Mesendoderm (in vitro differentiated cells): ENCODE data around the gene RABEP2. TPM values are rescaled to one million over a fixed set of nuclear protein-coding genes. Genes with fewer than 3 reads are reported as not detected.
"Not testable (repeated sequence)": the region's sequence is repeated elsewhere in the genome, so short reads cannot be mapped to it uniquely, and the experiment has no call there.

ENCODE experiments used
- DNase-seq: peaks from one replicate; pipeline ENCODE4 v3.0.0; 2013
- H2AK5ac ChIP-seq: 2 replicates; pipeline ENCODE4 v1.6.1; 2013; ENCODE audit warnings: low read length, inconsistent platforms
- H2BK120ac ChIP-seq: 2 replicates; pipeline ENCODE4 v1.6.1; 2013; ENCODE audit warnings: low read depth, mild to moderate bottlenecking, low read length, moderate library complexity, mixed read lengths
- H2BK15ac ChIP-seq: replicated peaks from 2 replicates; pipeline ENCODE4 v1.6.1; 2013; ENCODE audit warnings: low read depth, mild to moderate bottlenecking, moderate library complexity
- H2BK5ac ChIP-seq: 2 replicates; pipeline ENCODE4 v1.6.1; 2013; ENCODE audit warnings: low read length, inconsistent platforms
- H3K18ac ChIP-seq: 2 replicates; pipeline ENCODE4 v1.6.1; 2013; ENCODE audit warnings: mild to moderate bottlenecking, low read length, mixed read lengths
- H3K23ac ChIP-seq: one replicate; pipeline ENCODE4 v1.6.1; 2013; ENCODE audit warnings: low read length
- H3K27ac ChIP-seq: 2 replicates; pipeline ENCODE4 v1.5.1; 2013; ENCODE audit warnings: low read depth, mild to moderate bottlenecking, inconsistent platforms, low read length, moderate library complexity
- H3K27me3 ChIP-seq: 2 replicates; pipeline ENCODE4 v1.6.1; 2013; ENCODE audit warnings: low read length, control low read depth, mild to moderate bottlenecking, inconsistent platforms; ENCODE audit not compliant: insufficient read depth, poor library complexity
- H3K36me3 ChIP-seq: 2 replicates; pipeline ENCODE4 v1.6.1; 2013; ENCODE audit warnings: low read length, inconsistent platforms; ENCODE audit not compliant: control insufficient read depth, insufficient read depth
- H3K4ac ChIP-seq: one replicate; pipeline ENCODE4 v1.6.1; 2013; ENCODE audit warnings: low read depth, mild to moderate bottlenecking, low read length, moderate library complexity
- H3K4me1 ChIP-seq: 2 replicates; pipeline ENCODE4 v1.6.1; 2013; ENCODE audit warnings: low read depth, low read length, inconsistent platforms; ENCODE audit not compliant: control insufficient read depth
- H3K4me2 ChIP-seq: 2 replicates; pipeline ENCODE4 v1.6.1; 2013; ENCODE audit warnings: low read length
- H3K4me3 ChIP-seq: 2 replicates; pipeline ENCODE4 v1.5.1; 2013; ENCODE audit warnings: mild to moderate bottlenecking, low read length
- H3K56ac ChIP-seq: one replicate; pipeline ENCODE4 v1.6.1; 2013; ENCODE audit warnings: low read length
- H3K79me1 ChIP-seq: 2 replicates; pipeline ENCODE4 v1.6.1; 2013; ENCODE audit warnings: low read length, inconsistent platforms
- H3K79me2 ChIP-seq: 2 replicates; pipeline ENCODE4 v1.6.1; 2013; ENCODE audit warnings: mild to moderate bottlenecking, low read length; ENCODE audit not compliant: control insufficient read depth, insufficient read depth
- H3K9ac ChIP-seq: 2 replicates; pipeline ENCODE4 v1.6.1; 2013; ENCODE audit warnings: low read length, inconsistent platforms
- H4K5ac ChIP-seq: one replicate; pipeline ENCODE4 v1.6.1; 2013; ENCODE audit warnings: low read length
- H4K8ac ChIP-seq: one replicate; pipeline ENCODE4 v1.6.1; 2013; ENCODE audit warnings: low read depth, mild to moderate bottlenecking, control low read depth, low read length, moderate library complexity
- WGBS: extraction: QIAGEN DNeasy Blood & Tissue Kit; methylation state at CpG from one replicate; pipeline ENCODE4 v1.1.7; 2013; ENCODE audit warnings: low lambda C conversion rate, missing lambda C conversion rate; ENCODE audit not compliant: insufficient coverage; ENCODE audit errors: extremely low coverage; 5-methylcytosine and 5-hydroxymethylcytosine counted together
- polyA plus RNA-seq, 2 experiments: library from polyadenylated mRNA; stranded (reverse); fragments of 200-250 nt; gene quantifications; one replicate each; pipeline ENCODE4 v1.2.3, GENCODE V29; 2013

Gene RABEP2, protein sequence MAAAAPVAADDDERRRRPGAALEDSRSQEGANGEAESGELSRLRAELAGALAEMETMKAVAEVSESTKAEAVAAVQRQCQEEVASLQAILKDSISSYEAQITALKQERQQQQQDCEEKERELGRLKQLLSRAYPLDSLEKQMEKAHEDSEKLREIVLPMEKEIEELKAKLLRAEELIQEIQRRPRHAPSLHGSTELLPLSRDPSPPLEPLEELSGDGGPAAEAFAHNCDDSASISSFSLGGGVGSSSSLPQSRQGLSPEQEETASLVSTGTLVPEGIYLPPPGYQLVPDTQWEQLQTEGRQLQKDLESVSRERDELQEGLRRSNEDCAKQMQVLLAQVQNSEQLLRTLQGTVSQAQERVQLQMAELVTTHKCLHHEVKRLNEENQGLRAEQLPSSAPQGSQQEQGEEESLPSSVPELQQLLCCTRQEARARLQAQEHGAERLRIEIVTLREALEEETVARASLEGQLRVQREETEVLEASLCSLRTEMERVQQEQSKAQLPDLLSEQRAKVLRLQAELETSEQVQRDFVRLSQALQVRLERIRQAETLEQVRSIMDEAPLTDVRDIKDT
- 7.2 TPM for polyA plus RNA-seq (2013, experiment 1 of 2)
- polyA plus RNA-seq (2013, experiment 2 of 2) = 6.6 TPM

DNA sequence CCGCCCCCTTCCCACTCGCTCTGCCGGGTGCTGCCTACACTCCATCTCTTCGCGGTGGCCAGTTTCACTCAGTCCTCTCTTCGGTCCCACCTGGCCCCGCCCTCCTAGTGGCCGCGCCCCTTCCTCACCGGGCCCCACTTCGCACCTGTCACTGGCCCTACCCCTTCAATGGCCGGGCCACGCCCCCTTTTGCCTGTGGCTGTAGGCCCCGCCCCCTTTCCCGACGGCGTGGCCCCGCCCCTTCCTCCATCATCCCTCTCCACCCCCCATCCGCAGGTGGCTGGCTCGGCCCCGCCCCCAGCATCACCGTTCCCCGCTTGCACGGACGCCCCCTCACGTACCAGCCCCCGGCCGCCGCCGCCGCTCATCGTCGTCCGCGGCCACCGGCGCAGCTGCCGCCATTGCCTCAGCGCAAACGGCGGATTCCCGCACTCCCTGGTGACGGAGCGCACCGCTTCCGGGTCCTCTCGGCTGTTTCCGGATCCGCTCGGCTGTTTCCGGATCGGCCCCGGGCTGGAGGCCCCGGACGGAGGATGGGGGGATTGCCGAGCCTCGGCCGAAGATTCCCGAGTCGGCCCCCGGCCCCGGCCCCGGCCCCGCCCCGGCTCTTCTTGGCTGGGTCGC is at the start of gene RABEP2:
TSS of gene RABEP2 (minus strand) at position 477 of the 624 bp plus-strand sequence. CDS start at position 402, 75 bp downstream.
- peak; percentile 97 for DNase-seq
- peak within 1 kb of the TSS; percentile 99 for H3K27ac ChIP-seq

DNA sequence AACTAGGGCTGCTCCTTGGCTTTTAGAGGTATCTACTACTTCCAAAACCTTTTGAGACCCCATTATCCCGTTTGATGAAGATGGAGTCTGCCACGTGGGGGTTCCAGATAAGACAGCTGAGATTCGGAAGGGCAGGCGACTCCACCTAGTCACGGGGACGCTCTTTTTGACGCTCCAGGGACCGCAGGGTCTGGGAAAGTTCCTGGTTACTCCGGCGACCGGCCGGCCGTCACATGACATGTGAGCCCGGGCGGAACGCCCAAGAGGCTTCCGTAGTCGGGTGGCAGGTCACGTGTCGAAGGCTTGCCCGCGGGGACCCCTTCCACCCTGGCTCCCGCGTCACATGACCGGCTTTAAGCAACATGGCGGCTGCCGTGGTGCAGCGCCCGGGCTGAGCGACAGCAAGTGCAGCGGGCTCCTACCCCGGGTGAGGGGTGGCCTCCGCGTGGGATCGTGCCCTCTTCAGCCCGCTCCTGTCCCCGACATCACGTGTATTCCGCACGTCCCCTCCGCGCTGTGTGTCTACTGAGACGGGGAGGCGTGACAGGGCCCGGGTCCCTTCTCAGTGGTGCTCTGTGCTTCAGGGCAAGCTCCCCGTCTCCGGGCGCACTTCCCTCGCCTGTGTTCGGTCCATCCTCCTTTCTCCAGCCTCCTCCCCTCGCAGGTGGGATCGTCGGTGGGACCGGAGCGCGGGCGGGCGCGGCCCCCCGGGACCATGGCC is 49.6 kb upstream of the RABEP2 start, which contains the start of gene SPNS1:
TSS of gene SPNS1 (plus strand) at position 342 of the 721 bp plus-strand sequence. CDS start at position 716, 374 bp downstream.
- Histone ChIP-seq H2AK5ac (no peak within 1 kb of the TSS), H3K4ac (peak within 1 kb of the TSS; percentile 44), H3K23ac (no peak within 1 kb of the TSS), H3K79me1 (peaks cover 6% of the 10 kb centered on the region), H3K9ac (peak within 1 kb of the TSS; percentile 90), H4K8ac (peak within 1 kb of the TSS; percentile 7), H3K79me2 (no peaks in the 10 kb centered on the region), H2BK15ac (no peak within 1 kb of the TSS), H3K4me3 (peak within 1 kb of the TSS; percentile 99), H3K4me2 (peak within 1 kb of the TSS; percentile 100), H3K56ac (peak within 1 kb of the TSS; percentile 97), H3K36me3 (no peaks in the 10 kb centered on the region), H2BK120ac (no peak within 1 kb of the TSS), H3K18ac (peak within 1 kb of the TSS; percentile 43), H4K5ac (peak within 1 kb of the TSS; percentile 91), H3K27ac (peak within 1 kb of the TSS; percentile 83), H3K4me1 (no peaks in the 10 kb centered on the region), H2BK5ac (peak within 1 kb of the TSS; percentile 17), H3K27me3 (no peaks in the 10 kb centered on the region)
- DNase-seq = peak; percentile 98
- WGBS = no CpG with 5 or more reads among the region's 60 CpGs

More for the DNA sequence above, at the start of gene RABEP2:
- no CpG with 5 or more reads among the region's 66 CpGs for WGBS
- peak within 1 kb of the TSS; percentile 57 for H3K18ac ChIP-seq
- peak within 1 kb of the TSS; percentile 78 for H4K8ac ChIP-seq
- no peaks in the 10 kb centered on the region for H3K79me2 ChIP-seq
- H3K27me3 ChIP-seq = no peaks in the 10 kb centered on the region
- no peak within 1 kb of the TSS for H4K5ac ChIP-seq
- H3K4me1 ChIP-seq = no peaks in the 10 kb centered on the region
- peak within 1 kb of the TSS; percentile 82 for H3K4me3 ChIP-seq
- peak within 1 kb of the TSS; percentile 98 for H3K56ac ChIP-seq
- no peaks in the 10 kb centered on the region for H3K36me3 ChIP-seq
- peaks cover 2% of the 10 kb centered on the region for H3K79me1 ChIP-seq
- no peak within 1 kb of the TSS for H2BK15ac ChIP-seq
- peak within 1 kb of the TSS; percentile 98 for H3K23ac ChIP-seq
- no peak within 1 kb of the TSS for H2AK5ac ChIP-seq
- peak within 1 kb of the TSS; percentile 99 for H3K9ac ChIP-seq
- H2BK120ac ChIP-seq = no peak within 1 kb of the TSS
- peak within 1 kb of the TSS; percentile 84 for H2BK5ac ChIP-seq
- peak within 1 kb of the TSS; percentile 97 for H3K4me2 ChIP-seq
- H3K4ac ChIP-seq = peak within 1 kb of the TSS; percentile 46

DNA sequence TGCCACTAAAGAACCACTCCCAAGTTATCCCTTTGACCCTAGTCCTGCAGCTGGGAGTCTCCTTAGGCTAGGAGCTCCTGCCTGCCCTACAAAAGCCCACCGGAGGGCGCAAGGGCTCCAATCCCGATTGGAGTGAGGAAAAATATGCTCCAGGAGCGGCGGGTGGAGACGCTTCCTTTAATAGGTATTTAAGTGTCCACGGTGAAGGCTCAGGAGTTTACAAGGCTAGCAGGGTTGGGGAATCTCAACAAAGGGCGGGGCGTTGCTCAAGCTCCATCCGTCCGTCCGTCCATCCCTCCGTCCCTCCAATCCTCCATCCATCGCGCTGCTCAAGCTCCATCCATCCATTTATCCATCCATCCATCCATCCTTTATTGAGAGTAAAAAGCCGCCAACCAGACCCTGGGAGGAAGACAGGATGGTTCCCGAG is 49.0 kb upstream of the RABEP2 start:
- peak overlapping the region; percentile 7 for H4K8ac ChIP-seq
- H2BK120ac ChIP-seq = no peak overlapping the region
- peak; percentile 85 for DNase-seq
- H3K4me2 ChIP-seq = peak overlapping the region; percentile 100
- peak overlapping the region; percentile 17 for H2BK5ac ChIP-seq
- H3K56ac ChIP-seq = peak overlapping the region; percentile 90
- H3K18ac ChIP-seq = peak overlapping the region; percentile 43
- peak overlapping the region; percentile 83 for H3K27ac ChIP-seq
- H3K4ac ChIP-seq = peak overlapping the region; percentile 44
- H3K79me1 ChIP-seq = peaks cover 6% of the 10 kb centered on the region
- H3K27me3 ChIP-seq = no peaks in the 10 kb centered on the region
- WGBS = no CpG with 5 or more reads among the region's 17 CpGs
- no peak overlapping the region for H2AK5ac ChIP-seq
- H3K4me3 ChIP-seq = peak overlapping the region; percentile 71
- H3K79me2 ChIP-seq = no peaks in the 10 kb centered on the region
- H3K36me3 ChIP-seq = no peaks in the 10 kb centered on the region
- peak overlapping the region; percentile 80 for H3K9ac ChIP-seq
- no peaks in the 10 kb centered on the region for H3K4me1 ChIP-seq
- no peak overlapping the region for H2BK15ac ChIP-seq
- H3K23ac ChIP-seq = no peak overlapping the region
- H4K5ac ChIP-seq = peak overlapping the region; percentile 91

DNA sequence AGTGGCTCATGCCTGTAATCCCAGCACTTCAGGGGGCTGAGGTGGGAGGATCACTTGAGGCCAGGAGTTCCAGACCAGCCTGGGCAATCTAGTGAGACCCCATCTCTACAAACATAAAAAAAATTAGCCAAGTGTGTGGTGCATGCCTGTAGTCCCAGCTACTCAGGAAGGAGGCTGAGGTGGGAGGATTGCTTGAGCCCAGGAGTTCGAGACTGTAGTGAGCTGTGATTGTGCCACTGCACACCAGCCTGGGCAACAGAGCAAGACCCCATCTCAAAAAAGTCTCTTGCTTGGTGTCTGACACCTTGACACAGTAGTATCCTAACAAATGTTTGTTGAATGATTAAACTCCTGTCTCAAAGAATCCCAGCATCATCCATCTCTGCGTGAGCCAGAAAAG is 44.7 kb upstream of the RABEP2 start:
- H3K36me3 ChIP-seq, H3K4me2 ChIP-seq, H2BK5ac ChIP-seq, H3K56ac ChIP-seq, H3K4ac ChIP-seq, DNase-seq, H3K9ac ChIP-seq, H4K5ac ChIP-seq, H4K8ac ChIP-seq, H3K4me3 ChIP-seq, H3K23ac ChIP-seq, H3K27me3 ChIP-seq, H3K79me2 ChIP-seq, H3K27ac ChIP-seq, H2AK5ac ChIP-seq, H3K4me1 ChIP-seq, H2BK15ac ChIP-seq, H3K79me1 ChIP-seq, H2BK120ac ChIP-seq, H3K18ac ChIP-seq: not testable (repeated sequence)
- WGBS = no CpG with 5 or more reads among the region's 2 CpGs

DNA sequence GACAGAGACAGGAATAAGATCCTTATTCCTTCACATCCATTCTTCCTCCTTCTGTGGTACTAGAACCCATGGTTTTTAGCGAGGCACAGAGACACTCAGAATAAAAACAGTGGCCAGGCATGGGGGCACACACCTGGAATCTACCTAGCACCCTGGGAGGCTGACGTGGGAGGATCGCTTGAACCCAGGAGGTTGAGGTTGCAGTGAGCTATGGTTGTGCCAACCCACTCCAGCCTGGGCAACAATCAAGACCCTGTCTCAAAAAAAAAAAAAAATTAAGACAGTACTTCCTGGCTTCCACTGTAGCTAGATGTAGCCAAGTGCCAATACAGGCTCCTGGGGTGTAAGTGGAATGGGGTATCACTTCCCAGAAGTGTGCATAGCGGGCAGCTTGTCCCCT is 42.1 kb upstream of the RABEP2 start:
- H2BK15ac ChIP-seq = no peak overlapping the region
- H2AK5ac ChIP-seq = no peak overlapping the region
- H2BK5ac ChIP-seq = no peak overlapping the region
- H4K8ac ChIP-seq = no peak overlapping the region
- no peaks in the 10 kb centered on the region for H3K27me3 ChIP-seq
- no peak overlapping the region for H2BK120ac ChIP-seq
- no peak overlapping the region for H3K23ac ChIP-seq
- H4K5ac ChIP-seq = no peak overlapping the region
- H3K56ac ChIP-seq = no peak overlapping the region
- H3K27ac ChIP-seq = no peak overlapping the region
- no peak overlapping the region for H3K9ac ChIP-seq
- H3K18ac ChIP-seq = no peak overlapping the region
- no peak overlapping the region for H3K4ac ChIP-seq
- H3K36me3 ChIP-seq = peaks cover 5% of the 10 kb centered on the region
- H3K4me1 ChIP-seq = no peaks in the 10 kb centered on the region
- no CpG with 5 or more reads among the region's 4 CpGs for WGBS
- no peaks in the 10 kb centered on the region for H3K79me1 ChIP-seq
- no peaks in the 10 kb centered on the region for H3K79me2 ChIP-seq
- no peak overlapping the region for H3K4me2 ChIP-seq
- no peak for DNase-seq
- no peak overlapping the region for H3K4me3 ChIP-seq
